Heart right ventricle (tissue), 16 donors: ENCODE measurements around the gene SNAP47. TPM values are rescaled to one million over a fixed set of nuclear protein-coding genes. Genes with fewer than 3 reads are reported as not detected.

Experiments
- ATAC-seq, 8 donors: fragments of 200-7000 bp; cut with Tn5 transposase; one replicate each; pipeline ENCODE4 v1.9.1; 2020; ENCODE audit warnings: mild to moderate bottlenecking in 8 of 8, moderate library complexity in 8 of 8, moderate number of reproducible peaks in 1 of 8
- DNase-seq, 2 donors: peaks; one replicate each; pipeline ENCODE4 v3.0.0-alpha.2; 2020
- H3K27ac ChIP-seq, 10 donors: fragments of 200-600 bp; sonication (generic) in 2 of 10; one replicate each; pipeline versions ENCODE4 v1.5.0 to v1.8.0; 2020 to 2022; ENCODE audit warnings: mild to moderate bottlenecking in 3 of 10
- H3K27me3 ChIP-seq, 7 donors: fragments of 200-600 bp; one replicate each; pipeline ENCODE4 v1.8.0; 2021 to 2022; ENCODE audit warnings: mild to moderate bottlenecking in 2 of 7
- H3K36me3 ChIP-seq, 9 donors: fragments of 200-600 bp; sonication (generic) in 1 of 9; one replicate each; pipeline versions ENCODE4 v1.5.0 to v1.8.0; 2020 to 2022; ENCODE audit warnings: mild to moderate bottlenecking in 2 of 9
- H3K4me1 ChIP-seq, 9 donors: fragments of 200-600 bp; sonication (generic) in 1 of 9; one replicate each; pipeline versions ENCODE4 v1.5.0 to v1.8.0; 2020 to 2022; ENCODE audit warnings: mild to moderate bottlenecking in 4 of 9
- H3K4me3 ChIP-seq, 10 donors: fragments of 200-600 bp; sonication (generic) in 2 of 10; one replicate each; pipeline versions ENCODE4 v1.5.0 to v1.8.0; 2020 to 2022; ENCODE audit warnings: mild to moderate bottlenecking in 7 of 10, moderate library complexity in 2 of 10
- H3K9me3 ChIP-seq, 11 donors: fragments of 200-600 bp in 10 of 11; sonication (generic) in 2 of 11; one replicate each; pipeline versions ENCODE4 v1.5.0 to v1.8.0; 2013 to 2022; ENCODE audit warnings: mild to moderate bottlenecking in 2 of 11, control low read depth in 1 of 11, moderate library complexity in 1 of 11
- WGBS, 2 donors: extraction: QIAGEN DNeasy Blood & Tissue Kit; methylation state at CpG; one replicate each; pipeline ENCODE4 v1.1.7; 2013; ENCODE audit warnings: inconsistent platforms in 1 of 2; 5-methylcytosine and 5-hydroxymethylcytosine counted together
- intact Hi-C, 10 donors: fragments of 100-400 bp; cut with DNase I; formaldehyde crosslinking; loops; one replicate each; pipeline versions ENCODE4 v1.11.1 to v1.14.2; 2022
- polyA plus RNA-seq, 2 donors: library from polyadenylated mRNA; stranded (reverse); fragments of 200-250 nt; gene quantifications; one replicate each; pipeline ENCODE4 v1.2.3, GENCODE V29; 2013
- total RNA-seq, 10 donors: library from RNA; stranded (reverse); fragmentation: NEBNext Ultra II Directional in 3 of 10; extraction: Animal tissue kit (Norgen Biotek cat#: 25700) in 3 of 10; gene quantifications; one replicate each; pipeline versions ENCODE4 v1.2.1 to v1.2.4, GENCODE V29; 2021 to 2023
- TF ChIP-seq, protein P1 (sequence below), 9 donors: fragments of 200-600 bp; sonication (generic) in 2 of 9; IDR thresholded peaks; one replicate each; pipeline versions ENCODE4 v1.5.0 to v1.8.0; 2021 to 2022; ENCODE audit warnings: antibody characterized with exemption in 9 of 9, mild to moderate bottlenecking in 5 of 9, moderate library complexity in 1 of 9
- donor health status: Arrhythmogenic right ventricular cardiomyopathy.
- donor health status: ischemic (EF 13 %, LVEDD 7.1; RV severe dilation, severe dysfunction).
- donor health status: healthy with polysubstance abuse.
- donor health status: DM: no; HTN: yes; CAD: no.
- donor health status: DM: no; HTN: no; CAD: no.
- donor health status: ischemic (EF 25% LVEDD 6.9; RV normal size, moderate dysfunction).
- donor health status: ischemic (EF 25% LVEDD 5.7; RV mildly dilated, moderate dysfunction).
- donor health status: healthy.
- donor health status: DM: yes; HTN: yes; CAD: no.
- donor health status: Ischemic cardiomyopathy.
- donor health status: ischemic (EF 35%, LVEDD 5.7; RV mildly dilated, moderate dysfunction).
- donor health status: nonischemic (EF 11% LVEDD 7.7; RV severe dilation, severe dysfunction).
- donor health status: DM: yes; HTN: yes; CAD: no.
- donor health status: PGD.
- donor health status: ischemic (EF 29% LVEDD 5.4; RV normal size, mild dysfunction).
- donor health status: nonischemic (EF 23%, LVEDD 6.1; RV moderate dilation, normal function).

The SNAP47 gene
- total and polyA plus RNA-seq, 12 donors = 18.4 to 102 (median 49.7) TPM

DNA sequence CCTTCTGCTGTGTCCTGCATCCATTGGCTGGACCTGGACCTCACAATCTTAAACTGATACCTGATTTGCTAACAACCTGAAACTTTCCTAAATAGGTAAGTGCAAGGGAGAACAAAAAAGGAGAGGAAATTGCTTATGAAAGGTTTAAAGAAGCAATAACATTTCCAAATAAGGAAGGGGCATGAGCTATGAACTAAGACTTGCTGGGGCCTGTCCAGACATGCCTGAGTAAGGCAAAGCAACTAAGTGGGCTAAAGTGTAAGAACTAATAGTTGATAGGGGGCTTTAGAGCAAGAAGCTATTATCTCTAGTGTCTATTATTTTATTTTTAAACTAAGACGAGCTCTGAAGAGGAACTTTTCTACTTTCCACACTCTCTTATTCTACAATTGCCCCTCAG is 11.8 kb upstream of the SNAP47 start:
- Histone ChIP-seq H3K27me3 (peaks cover 0 to 9% (median 0%) of the 10 kb centered on the region in 7 donors), H3K36me3 (no peaks in the 10 kb centered on the region), H3K4me1 (peaks cover 0 to 12% (median 6%) of the 10 kb centered on the region in 9 donors), H3K27ac (no peak overlapping the region), H3K4me3 (no peak overlapping the region), H3K9me3 (peaks cover 0 to 50% (median 20%) of the 10 kb centered on the region in 11 donors)
- no peak for DNase-seq
- TF ChIP-seq, protein P1, sequence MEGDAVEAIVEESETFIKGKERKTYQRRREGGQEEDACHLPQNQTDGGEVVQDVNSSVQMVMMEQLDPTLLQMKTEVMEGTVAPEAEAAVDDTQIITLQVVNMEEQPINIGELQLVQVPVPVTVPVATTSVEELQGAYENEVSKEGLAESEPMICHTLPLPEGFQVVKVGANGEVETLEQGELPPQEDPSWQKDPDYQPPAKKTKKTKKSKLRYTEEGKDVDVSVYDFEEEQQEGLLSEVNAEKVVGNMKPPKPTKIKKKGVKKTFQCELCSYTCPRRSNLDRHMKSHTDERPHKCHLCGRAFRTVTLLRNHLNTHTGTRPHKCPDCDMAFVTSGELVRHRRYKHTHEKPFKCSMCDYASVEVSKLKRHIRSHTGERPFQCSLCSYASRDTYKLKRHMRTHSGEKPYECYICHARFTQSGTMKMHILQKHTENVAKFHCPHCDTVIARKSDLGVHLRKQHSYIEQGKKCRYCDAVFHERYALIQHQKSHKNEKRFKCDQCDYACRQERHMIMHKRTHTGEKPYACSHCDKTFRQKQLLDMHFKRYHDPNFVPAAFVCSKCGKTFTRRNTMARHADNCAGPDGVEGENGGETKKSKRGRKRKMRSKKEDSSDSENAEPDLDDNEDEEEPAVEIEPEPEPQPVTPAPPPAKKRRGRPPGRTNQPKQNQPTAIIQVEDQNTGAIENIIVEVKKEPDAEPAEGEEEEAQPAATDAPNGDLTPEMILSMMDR (IDR thresholded peaks at IDR 0.05) = no peak
- WGBS, 2 donors = 82 to 86% methylated on average over 1 of the region's 1 CpG
- ATAC-seq = no peak
- intact Hi-C loops = loop anchor here in 1 of 10 donors (10.0 kb wide), 1 partner anchor 159 kb away; the partner anchor contains the start of gene ZNF678

DNA sequence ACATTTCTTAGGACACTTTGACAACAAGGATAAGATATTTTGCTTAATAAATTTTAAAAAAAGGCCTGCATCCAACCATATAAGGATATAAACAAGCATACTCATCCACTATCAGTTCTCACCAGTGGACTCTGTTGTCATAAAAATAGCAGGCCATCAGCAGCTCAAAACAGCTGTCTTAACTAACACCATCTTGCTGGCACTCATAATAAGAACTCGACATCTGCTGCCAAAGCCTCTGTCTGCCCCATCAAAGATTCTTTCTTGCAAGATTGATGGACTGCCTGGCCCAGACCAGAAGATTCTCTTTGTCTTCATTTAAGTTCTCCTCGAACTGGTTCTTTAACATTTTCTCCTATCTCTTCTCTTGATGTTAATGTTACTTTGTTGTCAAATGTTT is 10.2 kb upstream of the SNAP47 start:
- TF ChIP-seq, protein P1 (IDR thresholded peaks at IDR 0.05) = no peak
- ATAC-seq (no peak), DNase-seq (no peak)
- intact Hi-C loops = loop anchor here in 2 of 10 donors (5.0 to 10.0 kb wide), 2 partner anchors 160 to 243 kb away; partner anchors contain the start of gene ZNF678 (in 1 of the 2)
- Histone ChIP-seq H3K27ac (no peak overlapping the region), H3K36me3 (no peaks in the 10 kb centered on the region), H3K9me3 (peaks cover 0 to 34% (median 15%) of the 10 kb centered on the region in 11 donors), H3K4me1 (peaks cover 10 to 28% (median 21%) of the 10 kb centered on the region in 9 donors), H3K4me3 (no peak overlapping the region), H3K27me3 (peaks cover 0 to 9% (median 0%) of the 10 kb centered on the region in 7 donors)
- 39 to 58% methylated on average over 2 of the region's 2 CpGs for WGBS, 2 donors

DNA sequence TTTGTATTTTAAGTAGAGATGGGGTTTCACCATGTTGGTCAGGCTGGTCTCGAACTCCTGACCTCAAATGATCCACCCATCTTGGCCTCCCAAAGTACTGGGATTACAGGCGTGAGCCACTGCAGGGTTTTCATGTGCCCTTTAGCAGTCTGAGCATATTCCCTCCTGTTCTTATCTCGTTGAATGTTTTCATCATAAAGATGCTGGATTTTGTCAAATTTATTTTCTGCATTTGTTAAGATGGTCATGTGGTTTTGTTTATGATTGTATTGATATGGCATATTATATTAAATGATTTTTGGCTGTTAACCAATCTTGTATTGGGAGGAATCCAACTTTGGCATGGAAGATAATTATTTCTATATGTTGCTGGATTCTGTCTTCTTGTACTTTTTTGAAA is 8.9 kb upstream of the SNAP47 start:
- 77 to 84% methylated on average over 3 of the region's 3 CpGs for WGBS, 2 donors

GRCh38 chr1:227726924-227727599 is 8.2 kb upstream of the SNAP47 start:
- intact Hi-C loops = loop anchor here in 2 of 10 donors (5.0 to 10.0 kb wide), 2 partner anchors 162 to 245 kb away; partner anchors contain the start of gene ZNF678 (in 1 of the 2)

More for the DNA sequence above, 8.9 kb upstream of the SNAP47 start:
- DNase-seq (no peak), ATAC-seq (no peak)
- H3K4me1 ChIP-seq = peaks cover 10 to 40% (median 26%) of the 10 kb centered on the region in 9 donors
- no peak overlapping the region for H3K27ac ChIP-seq
- peaks cover 0 to 22% (median 4%) of the 10 kb centered on the region in 11 donors for H3K9me3 ChIP-seq
- no peak overlapping the region for H3K4me3 ChIP-seq
- H3K27me3 ChIP-seq = peaks cover 0 to 9% (median 0%) of the 10 kb centered on the region in 7 donors
- peaks cover 0 to 6% (median 0%) of the 10 kb centered on the region in 9 donors for H3K36me3 ChIP-seq
- TF ChIP-seq, protein P1 (IDR thresholded peaks at IDR 0.05) = no peak
- intact Hi-C loops = loop anchor here in 2 of 10 donors (5.0 to 10.0 kb wide), 2 partner anchors 162 to 244 kb away; partner anchors contain the start of gene ZNF678 (in 1 of the 2)

More at GRCh38 chr1:227726924-227727599, 8.2 kb upstream of the SNAP47 start:
- no peak for ATAC-seq
- Histone ChIP-seq H3K36me3 (peaks cover 0 to 13% (median under 1%) of the 10 kb centered on the region in 9 donors), H3K4me3 (no peak overlapping the region), H3K4me1 (peaks cover 10 to 40% (median 26%) of the 10 kb centered on the region in 9 donors), H3K27ac (no peak overlapping the region), H3K9me3 (peaks cover 0 to 14% (median 0%) of the 10 kb centered on the region in 11 donors), H3K27me3 (peaks cover 0 to 9% (median 0%) of the 10 kb centered on the region in 7 donors)
- 89 to 93% methylated on average over 6 of the region's 6 CpGs for WGBS, 2 donors
- TF ChIP-seq, protein P1 (IDR thresholded peaks at IDR 0.05) = no peak
- no peak for DNase-seq
